B cell (primary cell): Measurements from ENCODE around the gene PALM2AKAP2. TPM values are rescaled to one million over a fixed set of nuclear protein-coding genes. Genes with fewer than 3 reads are reported as not detected.

Source experiments
- ATAC-seq: fragments of 200-7000 bp; cut with Tn5 transposase; one replicate; pipeline ENCODE4 v1.10.0; 2021; ENCODE audit warnings: low read depth, mild to moderate bottlenecking, moderate number of reproducible peaks, moderate library complexity
- CTCF ChIA-PET: fragments of 350-600 bp; sonication (Branson Sonifier 250); formaldehyde crosslinking; loops from one replicate; lab custom pipeline; 2021; ENCODE audit warnings: antibody characterized with exemption, inconsistent platforms; lab: Charles Lee
- POLR2A ChIA-PET: fragments of 350-600 bp; sonication (Branson Sonifier 250); formaldehyde crosslinking; loops from one replicate; lab custom pipeline; 2021; ENCODE audit warnings: antibody characterized with exemption; lab: Charles Lee
- DNase-seq: peaks from one replicate; pipeline ENCODE4 v3.0.0; 2013
- H2AFZ ChIP-seq: 2 replicates; pipeline ENCODE4 v1.6.1; 2012; ENCODE audit warnings: mild to moderate bottlenecking, low read depth, low read length; ENCODE audit not compliant: insufficient read depth, poor library complexity, severe bottlenecking
- H3K27ac ChIP-seq, 2 donors: 1 replicate in 1 of 2; 2 replicates in 1 of 2; pipeline ENCODE4 v1.5.1; 2012 to 2013; ENCODE audit warnings: low read length in 2 of 2, mild to moderate bottlenecking in 2 of 2, moderate library complexity in 1 of 2
- H3K27me3 ChIP-seq, 4 experiments: fragments of 200-600 bp in 1 of 4; sonication (generic) in 1 of 4; replicated peaks in 1 of 4; 1 replicate in 2 of 4; 2 replicates in 2 of 4; pipeline versions ENCODE4 v1.6.1 to v1.7.0; 2013 to 2016; ENCODE audit warnings: low read length in 3 of 4, mild to moderate bottlenecking in 2 of 4, mixed read lengths in 1 of 4, moderate library complexity in 1 of 4; ENCODE audit not compliant: insufficient read depth in 4 of 4, control insufficient read depth in 3 of 4; ENCODE audit errors: control extremely low read depth in 1 of 4
- H3K36me3 ChIP-seq, 2 experiments: replicated peaks in 1 of 2; 1 replicate in 1 of 2; 2 replicates in 1 of 2; pipeline versions ENCODE4 v1.6.1 to v1.7.1; 2013; ENCODE audit warnings: low read length in 1 of 2; ENCODE audit not compliant: insufficient read depth in 2 of 2, control insufficient read depth in 1 of 2; ENCODE audit errors: control extremely low read depth in 1 of 2, extremely low read depth in 1 of 2
- H3K4me1 ChIP-seq, 2 donors: fragments of 200-600 bp in 1 of 2; sonication (generic) in 1 of 2; 1 replicate in 1 of 2; 2 replicates in 1 of 2; pipeline versions ENCODE4 v1.5.1 to v1.6.1; 2013 to 2017; ENCODE audit warnings: low read length in 2 of 2; ENCODE audit not compliant: control insufficient read depth in 2 of 2, insufficient read depth in 2 of 2
- H3K4me2 ChIP-seq: replicated peaks from 2 replicates; pipeline ENCODE3; 2012; ENCODE audit warnings: mild to moderate bottlenecking, low read depth, low read length; ENCODE audit not compliant: poor library complexity, severe bottlenecking
- H3K4me3 ChIP-seq, 5 experiments: fragments of 200-600 bp in 1 of 5; sonication (generic) in 1 of 5; 1 replicate in 3 of 5; 2 replicates in 2 of 5; pipeline versions ENCODE4 v1.5.1 to v1.7.0; 2011 to 2016; ENCODE audit warnings: low read length in 4 of 5, mild to moderate bottlenecking in 4 of 5, low read depth in 2 of 5, control low read depth in 1 of 5, moderate library complexity in 1 of 5; ENCODE audit not compliant: insufficient read depth in 1 of 5; ENCODE audit errors: control extremely low read depth in 1 of 5, extremely low read depth in 1 of 5
- H3K79me2 ChIP-seq: fragments of 200-600 bp; sonication (generic); one replicate; pipeline ENCODE4 v1.6.0; 2016; ENCODE audit warnings: low read length; ENCODE audit not compliant: control insufficient read depth, insufficient read depth
- H3K9ac ChIP-seq: fragments of 200-600 bp; sonication (generic); 2 replicates; pipeline ENCODE4 v1.6.1; 2017; ENCODE audit warnings: mild to moderate bottlenecking, low read length, moderate library complexity
- H3K9me3 ChIP-seq, 3 donors: one replicate each; pipeline versions ENCODE4 v1.6.1 to v1.7.1; 2013; ENCODE audit warnings: low read length in 2 of 3; ENCODE audit not compliant: control insufficient read depth in 2 of 3, insufficient read depth in 1 of 3; ENCODE audit errors: control extremely low read depth in 1 of 3
- H4K20me1 ChIP-seq: 2 replicates; pipeline ENCODE4 v1.6.0; 2012; ENCODE audit warnings: mild to moderate bottlenecking, low read length; ENCODE audit not compliant: insufficient read depth, control insufficient read depth, poor library complexity, severe bottlenecking
- H3K27ac Mint-ChIP-seq: one replicate; pipeline ENCODE4 v1.8.0; 2021; ENCODE audit warnings: mixed read lengths
- H3K27me3 Mint-ChIP-seq: one replicate; pipeline ENCODE4 v1.8.0; 2021; ENCODE audit warnings: mixed read lengths
- H3K4me1 Mint-ChIP-seq: one replicate; pipeline ENCODE4 v1.8.0; 2021; ENCODE audit warnings: mixed read lengths
- H3K4me3 Mint-ChIP-seq: one replicate; pipeline ENCODE4 v1.8.0; 2021; ENCODE audit warnings: mixed read lengths
- H3K9me3 Mint-ChIP-seq: one replicate; pipeline ENCODE4 v1.8.0; 2022; ENCODE audit warnings: mixed read lengths; ENCODE audit not compliant: insufficient read depth
- CTCF ChIP-seq: fragments of 200-600 bp; IDR thresholded peaks from one replicate; pipeline ENCODE4 v1.8.0; 2022; ENCODE audit warnings: antibody characterized with exemption, mild to moderate bottlenecking
- EZH2 ChIP-seq: IDR thresholded peaks from 2 replicates; pipeline ENCODE4 v1.6.1; 2012; ENCODE audit warnings: borderline replicate concordance, low read depth, mild to moderate bottlenecking, moderate library complexity, low read length; ENCODE audit not compliant: insufficient read depth, poor library complexity, severe bottlenecking
- WGBS: methylation state at CpG from one replicate; pipeline ENCODE4 v1.1.5; 2013; ENCODE audit warnings: missing lambda C conversion rate; ENCODE audit not compliant: insufficient coverage; 5-methylcytosine and 5-hydroxymethylcytosine counted together
- intact Hi-C: fragments of 100-400 bp; cut with micrococcal nuclease; formaldehyde crosslinking; loops from one replicate; pipeline ENCODE4 v1.10.0; 2022
- polyA plus RNA-seq: library from polyadenylated mRNA; depleted of rRNA; stranded (reverse); fragments of >200 nt; gene quantifications from 2 replicates; pipeline ENCODE4 v1.2.3, GENCODE V29; 2012
- total RNA-seq, 2 donors: library from RNA; stranded (reverse); fragments of 120-200 nt in 1 of 2; gene quantifications; 1 replicate in 1 of 2; 2 replicates in 1 of 2; pipeline versions ENCODE4 v1.2.3 to v1.2.4, GENCODE V29; 2013 to 2022

Gene PALM2AKAP2
- total and polyA plus RNA-seq, 2 donors (not counting 1 experiment from before 2014, with no cell fraction given) = not detected

- H3K4me3 Mint-ChIP-seq = no peak overlapping the region
- no peaks in the 10 kb centered on the region for H3K9me3 Mint-ChIP-seq
- TF ChIP-seq EZH2 (no peak), CTCF (no peak)
- H3K4me1 Mint-ChIP-seq = peaks cover 6% of the 10 kb centered on the region
- intact Hi-C loops = no loop called here
- CTCF ChIA-PET = no interaction called here
- no peak overlapping the region for H3K27ac Mint-ChIP-seq
- H3K36me3 ChIP-seq = no peaks in the 10 kb centered on the region
- no peak overlapping the region for H3K4me2 ChIP-seq
- H3K4me3 ChIP-seq = no peak overlapping the region
- no peaks in the 10 kb centered on the region for H4K20me1 ChIP-seq
- H3K9me3 ChIP-seq = no peaks in the 10 kb centered on the region
- DNase-seq (no peak), ATAC-seq (no peak)
- no peaks in the 10 kb centered on the region for H3K79me2 ChIP-seq
- POLR2A ChIA-PET = no interaction called here
- H3K27me3 ChIP-seq = peaks cover 0 to 11% (median 5%) of the 10 kb centered on the region in 4 experiments
- H3K27me3 Mint-ChIP-seq = peaks cover 59% of the 10 kb centered on the region
- no peak overlapping the region for H3K9ac ChIP-seq
- peaks cover 0 to 4% of the 10 kb centered on the region in 2 donors for H3K4me1 ChIP-seq
- H2AFZ ChIP-seq = no peak overlapping the region
- WGBS = 67% methylated on average over 1 of the region's 5 CpGs
- H3K27ac ChIP-seq = no peak overlapping the region
Measured at GRCh38 chr9:109781086-109781485, 1.1 kb downstream of the PALM2AKAP2 start.

- Histone ChIP-seq H3K79me2 (no peaks in the 10 kb centered on the region), H3K27me3 (peaks cover 0 to 11% (median 5%) of the 10 kb centered on the region in 4 experiments), H3K36me3 (no peaks in the 10 kb centered on the region), H3K4me1 (peaks cover 0 to 4% of the 10 kb centered on the region in 2 donors), H3K27ac (no peak overlapping the region), H3K9me3 (no peaks in the 10 kb centered on the region), H3K4me2 (no peak overlapping the region), H3K4me3 (no peak overlapping the region), H4K20me1 (no peaks in the 10 kb centered on the region), H3K9ac (no peak overlapping the region), H2AFZ (no peak overlapping the region)
- ChIA-PET POLR2A (no interaction called here), CTCF (no interaction called here)
- intact Hi-C loops = no loop called here
- TF ChIP-seq EZH2 (no peak), CTCF (no peak)
- ATAC-seq (no peak), DNase-seq (no peak)
- no peak overlapping the region for H3K27ac Mint-ChIP-seq
- H3K4me3 Mint-ChIP-seq = no peak overlapping the region
- peaks cover 59% of the 10 kb centered on the region for H3K27me3 Mint-ChIP-seq
- no peaks in the 10 kb centered on the region for H3K9me3 Mint-ChIP-seq
- peaks cover 6% of the 10 kb centered on the region for H3K4me1 Mint-ChIP-seq
- WGBS = 100% methylated on average over 2 of the region's 4 CpGs
Measured at GRCh38 chr9:109781541-109782197, 1.7 kb downstream of the PALM2AKAP2 start.
